ENCODE measurements around the gene DOCK6.

Gene DOCK6

DNA sequence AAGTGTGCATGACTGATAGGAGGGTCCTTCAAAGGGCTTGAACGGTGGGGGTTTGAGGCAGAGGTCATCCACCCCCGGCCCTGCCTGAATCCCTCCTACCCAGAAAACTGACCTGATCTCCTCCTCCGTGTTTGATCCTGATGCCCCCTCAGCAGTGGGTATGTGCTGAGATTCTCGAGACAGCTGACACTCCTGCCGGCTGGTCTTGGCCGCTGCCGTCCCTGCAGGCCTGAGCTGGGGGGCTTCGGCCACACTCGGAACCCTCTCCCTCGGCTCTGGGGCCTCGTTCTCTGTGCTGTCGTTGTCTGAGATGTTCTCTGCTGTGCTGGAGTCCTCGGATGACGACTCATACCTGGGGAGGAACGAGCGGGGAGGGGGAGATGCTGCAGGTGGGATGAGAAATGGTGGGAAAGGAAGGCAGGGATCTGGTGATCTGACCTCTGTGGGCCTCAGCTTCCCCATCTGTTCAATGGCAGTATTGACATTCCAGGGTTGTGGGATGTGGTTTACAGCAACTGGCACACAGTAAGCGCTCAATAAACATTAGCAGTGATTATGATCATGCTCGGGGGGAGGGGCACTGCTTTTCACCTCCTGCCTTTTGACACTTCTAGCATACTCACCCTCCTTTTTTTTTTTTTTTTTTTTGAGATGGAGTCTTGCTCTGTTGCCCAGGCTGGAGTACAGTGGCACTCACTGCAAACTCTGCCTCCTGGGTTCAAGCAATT, 85.7 kb downstream of the DOCK6 start:
- TF ChIP-seq CTCF (IDR thresholded peaks at IDR 0.05; ENCODE audit: low read depth, low read length, missing control alignments) = no peak
- Histone ChIP-seq H3K36me3 (replicated peaks) (peaks cover 35% of the 10 kb centered on the region), H3K27ac (no peak overlapping the region), H3K27me3 (replicated peaks) (no peaks in the 10 kb centered on the region), H3K4me3 (ENCODE audit: low read depth, low read length) (no peak overlapping the region)
- in situ Hi-C loops (cut with HindIII; ENCODE audit: low pct_ligation_motif_present, low sequenced_read_pairs) = no loop called here
- DNase-seq = no peak

- Histone ChIP-seq H3K4me3 (ENCODE audit: low read depth, low read length) (no peak overlapping the region), H3K27ac (no peak overlapping the region), H3K27me3 (replicated peaks) (no peaks in the 10 kb centered on the region), H3K36me3 (replicated peaks) (peaks cover 35% of the 10 kb centered on the region)
- TF ChIP-seq CTCF (IDR thresholded peaks at IDR 0.05; ENCODE audit: low read depth, low read length, missing control alignments) = no peak
- DNase-seq = no peak
- in situ Hi-C loops (cut with HindIII; ENCODE audit: low pct_ligation_motif_present, low sequenced_read_pairs) = no loop called here
These were observed 86.4 kb downstream of the DOCK6 start for GRCh38 chr19:11175920-11176319.

- H3K36me3 ChIP-seq (replicated peaks) = peaks cover 45% of the 10 kb centered on the region
- no peak overlapping the region for H3K4me3 ChIP-seq (ENCODE audit: low read depth, low read length)
- in situ Hi-C loops (cut with HindIII; ENCODE audit: low pct_ligation_motif_present, low sequenced_read_pairs) = no loop called here
These were observed 88.0 kb downstream of the DOCK6 start for GRCh38 chr19:11174336-11174735.

DNA sequence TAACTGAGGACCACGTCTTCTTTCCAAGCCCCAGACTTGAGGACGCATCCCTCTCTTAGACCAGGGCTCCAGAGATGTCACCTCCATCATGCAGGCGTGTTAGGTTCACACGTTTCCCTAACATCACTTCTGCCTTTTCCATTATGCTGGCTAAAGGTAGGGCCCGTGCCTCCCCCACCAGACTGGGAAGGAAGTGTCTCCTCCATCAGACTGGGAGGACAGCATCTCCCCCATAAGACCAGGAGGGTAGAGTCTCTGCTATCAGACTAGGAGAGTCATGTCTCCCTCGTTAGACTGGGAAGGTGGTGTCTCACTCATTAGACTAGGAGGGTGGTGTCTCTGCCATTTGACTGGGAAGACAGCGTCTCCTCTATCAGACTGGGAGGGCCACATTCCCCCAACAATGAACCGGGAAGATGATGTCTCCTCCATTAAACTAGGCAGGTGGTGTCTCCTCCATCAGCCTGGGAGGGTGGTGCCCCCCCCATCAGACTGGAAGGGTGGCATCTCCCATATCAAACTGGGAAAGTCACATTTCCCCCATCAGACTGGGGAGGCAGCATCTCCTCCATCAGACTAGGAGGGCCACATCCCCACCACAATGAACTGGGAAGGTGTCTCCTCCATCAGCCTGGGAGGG, 88.7 kb downstream of the DOCK6 start:
- in situ Hi-C loops (cut with HindIII; ENCODE audit: low pct_ligation_motif_present, low sequenced_read_pairs) = no loop called here
- no peak for DNase-seq
- Histone ChIP-seq H3K4me3 (ENCODE audit: low read depth, low read length) (no peak overlapping the region), H3K27me3 (replicated peaks) (no peaks in the 10 kb centered on the region), H3K36me3 (replicated peaks) (peaks cover 48% of the 10 kb centered on the region), H3K27ac (no peak overlapping the region)
- TF ChIP-seq CTCF (IDR thresholded peaks at IDR 0.05; ENCODE audit: low read depth, low read length, missing control alignments) = no peak

More at GRCh38 chr19:11174336-11174735, 88.0 kb downstream of the DOCK6 start:
- no peak for TF ChIP-seq CTCF (IDR thresholded peaks at IDR 0.05; ENCODE audit: low read depth, low read length, missing control alignments)
- Histone ChIP-seq H3K27ac (no peak overlapping the region), H3K27me3 (replicated peaks) (no peaks in the 10 kb centered on the region)
- no peak for DNase-seq

DNA sequence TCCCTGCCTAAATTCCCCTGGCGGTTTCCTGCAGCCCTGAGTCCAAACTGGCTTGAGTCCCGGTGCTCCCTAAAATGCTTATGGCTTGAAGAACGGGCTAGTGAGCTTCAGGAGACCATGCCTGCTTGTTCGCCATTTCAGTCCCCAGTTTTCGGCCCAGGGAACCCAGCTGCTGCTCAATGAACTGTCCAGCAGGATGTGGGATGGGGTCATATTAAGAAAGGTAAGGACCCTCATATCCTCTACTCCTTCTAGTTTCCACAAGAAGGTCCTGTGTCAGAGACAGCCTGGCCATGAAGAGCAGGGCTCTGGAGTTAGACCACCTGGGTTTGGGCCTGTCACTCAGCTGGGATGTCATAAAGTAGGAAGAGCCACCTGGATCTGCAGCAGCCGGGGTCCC, 89.7 kb downstream of the DOCK6 start:
- no peak for DNase-seq
- no peak for TF ChIP-seq CTCF (IDR thresholded peaks at IDR 0.05; ENCODE audit: low read depth, low read length, missing control alignments)
- Histone ChIP-seq H3K27ac (no peak overlapping the region), H3K27me3 (replicated peaks) (no peaks in the 10 kb centered on the region), H3K4me3 (ENCODE audit: low read depth, low read length) (no peak overlapping the region), H3K36me3 (replicated peaks) (peaks cover 48% of the 10 kb centered on the region)
- in situ Hi-C loops (cut with HindIII; ENCODE audit: low pct_ligation_motif_present, low sequenced_read_pairs) = no loop called here

Measured in brain microvascular endothelial cell (primary cell).